Effector memory CD8-positive, alpha-beta T cell (primary cell): ENCODE results near the gene MLH1.
"Not testable (repeated sequence)": the region's sequence is repeated elsewhere in the genome, so short reads cannot be mapped to it uniquely, and the experiment has no call there.

ENCODE experiments used
- ATAC-seq: fragments of 150-1000 bp; cut with Tn5 transposase; replicated peaks from 2 replicates; pipeline ENCODE4 v1.10.0; 2021; ENCODE audit warnings: mild to moderate bottlenecking, moderate library complexity
- DNase-seq, 3 experiments: peaks; one replicate each; pipeline ENCODE4 v3.0.0; 2021
- H3K27ac Mint-ChIP-seq, 2 donors: one replicate each; pipeline ENCODE4 v1.8.0; 2022; ENCODE audit warnings: mild to moderate bottlenecking in 2 of 2, mixed read lengths in 2 of 2, moderate library complexity in 2 of 2
- H3K27me3 Mint-ChIP-seq, 2 donors: one replicate each; pipeline ENCODE4 v1.8.0; 2022; ENCODE audit warnings: mixed read lengths in 2 of 2
- H3K36me3 Mint-ChIP-seq: one replicate; pipeline ENCODE4 v1.8.0; 2022; ENCODE audit warnings: mild to moderate bottlenecking, moderate library complexity, mixed read lengths; ENCODE audit not compliant: insufficient read depth
- H3K4me1 Mint-ChIP-seq, 2 donors: one replicate each; pipeline ENCODE4 v1.8.0; 2022; ENCODE audit warnings: low read depth in 2 of 2, mixed read lengths in 2 of 2
- H3K4me3 Mint-ChIP-seq, 2 donors: one replicate each; pipeline ENCODE4 v1.8.0; 2022; ENCODE audit warnings: mild to moderate bottlenecking in 2 of 2, mixed read lengths in 2 of 2, moderate library complexity in 2 of 2
- H3K9me3 Mint-ChIP-seq, 2 donors: one replicate each; pipeline ENCODE4 v1.8.0; 2022; ENCODE audit warnings: mixed read lengths in 2 of 2

MLH1 gene

GRCh38 chr3:36960502-36960901 lies 32.8 kb upstream of the MLH1 start:
- Mint-ChIP-seq H3K36me3 (peaks cover 3% of the 10 kb centered on the region), H3K27me3 (no peaks in the 10 kb centered on the region), H3K27ac (no peak overlapping the region), H3K4me1 (peaks cover 4 to 5% of the 10 kb centered on the region in 2 donors), H3K9me3 (no peaks in the 10 kb centered on the region), H3K4me3 (no peak overlapping the region)
- ATAC-seq (no peak), DNase-seq (no peak)

GRCh38 chr3:36963008-36963407 lies 30.3 kb upstream of the MLH1 start:
- not testable (repeated sequence) for H3K27me3 Mint-ChIP-seq, H3K4me1 Mint-ChIP-seq, H3K4me3 Mint-ChIP-seq, H3K9me3 Mint-ChIP-seq, H3K36me3 Mint-ChIP-seq, ATAC-seq, H3K27ac Mint-ChIP-seq, DNase-seq

DNA sequence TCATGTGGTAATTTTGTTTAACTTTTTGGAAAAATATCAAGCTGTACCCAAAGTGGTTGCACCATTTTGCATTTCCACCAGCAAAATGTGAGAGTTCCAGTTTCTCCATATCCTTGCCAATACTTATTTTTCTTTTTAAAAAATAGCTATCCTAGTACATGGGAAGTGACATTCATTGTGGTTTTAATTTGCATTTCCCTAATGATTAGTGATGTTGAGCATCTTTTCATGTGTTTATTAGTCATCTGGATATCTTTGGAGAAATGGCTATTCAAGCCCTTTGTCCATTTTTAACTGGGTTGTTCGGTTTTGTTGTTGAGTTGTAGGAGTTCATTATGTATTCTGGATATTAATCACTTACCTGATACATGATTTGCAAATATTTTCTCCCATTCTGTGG lies 29.0 kb upstream of the MLH1 start:
- no peaks in the 10 kb centered on the region for H3K36me3 Mint-ChIP-seq
- no peak overlapping the region for H3K4me3 Mint-ChIP-seq
- H3K9me3 Mint-ChIP-seq, result no peaks in the 10 kb centered on the region
- DNase-seq (no peak), ATAC-seq (no peak)
- H3K27ac Mint-ChIP-seq, result no peak overlapping the region
- H3K27me3 Mint-ChIP-seq, result no peaks in the 10 kb centered on the region
- peaks cover 0 to 2% of the 10 kb centered on the region in 2 donors for H3K4me1 Mint-ChIP-seq

- Mint-ChIP-seq H3K27me3 (no peaks in the 10 kb centered on the region), H3K36me3 (no peaks in the 10 kb centered on the region), H3K4me3 (no peak overlapping the region), H3K27ac (no peak overlapping the region), H3K9me3 (no peaks in the 10 kb centered on the region), H3K4me1 (peaks cover 3 to 4% of the 10 kb centered on the region in 2 donors)
- no peak for ATAC-seq
- DNase-seq, result no peak
Measured at GRCh38 chr3:36964817-36965216, 28.5 kb upstream of the MLH1 start.

DNA sequence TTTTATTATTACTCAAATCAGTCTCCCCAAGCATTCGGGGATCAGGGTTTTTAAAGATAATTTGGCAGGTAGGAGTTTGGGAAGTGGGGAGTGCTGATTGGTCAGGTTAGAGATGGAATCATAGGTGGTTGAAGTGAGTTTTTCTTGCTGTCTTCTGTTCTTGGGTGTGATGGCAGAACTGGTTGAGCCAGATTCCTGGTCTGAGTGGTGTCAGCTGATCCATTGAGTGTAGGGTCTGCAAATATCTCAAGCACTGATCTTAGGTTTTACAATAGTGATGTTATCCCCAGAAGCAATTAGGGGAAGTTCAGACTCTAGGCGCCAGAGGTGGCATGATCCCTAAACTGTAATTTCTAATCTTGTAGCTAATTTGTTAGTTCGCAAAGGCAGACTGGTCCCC lies 27.9 kb upstream of the MLH1 start:
- peaks cover 7% of the 10 kb centered on the region in 2 donors for H3K4me1 Mint-ChIP-seq
- H3K9me3 Mint-ChIP-seq, result no peaks in the 10 kb centered on the region
- ATAC-seq (no peak), DNase-seq (no peak)
- H3K27ac Mint-ChIP-seq, result no peak overlapping the region
- no peaks in the 10 kb centered on the region for H3K36me3 Mint-ChIP-seq
- no peaks in the 10 kb centered on the region for H3K27me3 Mint-ChIP-seq
- no peak overlapping the region for H3K4me3 Mint-ChIP-seq

- Mint-ChIP-seq H3K27ac (peak overlapping the region; percentile 70 to 93), H3K9me3 (no peaks in the 10 kb centered on the region), H3K4me3 (no peak overlapping the region), H3K36me3 (no peaks in the 10 kb centered on the region), H3K27me3 (no peaks in the 10 kb centered on the region), H3K4me1 (peaks cover 9 to 11% of the 10 kb centered on the region in 2 donors)
- DNase-seq (no peak), ATAC-seq (no peak)
Measured at GRCh38 chr3:36969085-36969484, 24.2 kb upstream of the MLH1 start.

- Mint-ChIP-seq H3K4me3 (no peak overlapping the region), H3K27me3 (no peaks in the 10 kb centered on the region), H3K9me3 (no peaks in the 10 kb centered on the region), H3K27ac (peak overlapping the region; percentile 70 to 93), H3K36me3 (peaks cover 2% of the 10 kb centered on the region), H3K4me1 (peaks cover 9 to 12% of the 10 kb centered on the region in 2 donors)
- ATAC-seq (peak; percentile 96), DNase-seq (peak in 2 of 3 experiments; percentile 10 to 29)
Measured at GRCh38 chr3:36969540-36970432, 23.5 kb upstream of the MLH1 start.

DNA sequence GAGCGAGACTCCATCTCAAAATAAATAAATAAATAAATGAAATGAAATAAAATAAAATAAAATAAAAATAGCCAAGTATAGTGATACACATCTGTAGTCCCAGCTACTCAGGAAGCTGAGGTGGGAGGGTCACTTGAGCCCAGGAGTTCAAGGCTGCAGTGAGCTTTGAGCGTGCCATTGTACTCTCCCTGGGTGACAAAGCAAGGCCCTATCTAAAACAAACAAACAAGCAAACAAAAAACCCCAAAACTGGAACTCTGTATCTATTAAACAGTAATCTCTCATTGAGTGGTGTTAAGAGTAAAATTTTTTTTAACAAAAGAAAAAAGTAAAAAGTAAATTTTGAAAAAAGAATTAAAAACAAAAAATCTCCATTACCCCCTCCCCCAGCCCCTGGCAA lies 21.2 kb upstream of the MLH1 start:
- Mint-ChIP-seq H3K27me3 (no peaks in the 10 kb centered on the region), H3K4me1 (peaks cover 9 to 12% of the 10 kb centered on the region in 2 donors), H3K9me3 (no peaks in the 10 kb centered on the region), H3K36me3 (peaks cover 3% of the 10 kb centered on the region), H3K27ac (no peak overlapping the region), H3K4me3 (no peak overlapping the region)
- DNase-seq, result no peak
- no peak for ATAC-seq

DNA sequence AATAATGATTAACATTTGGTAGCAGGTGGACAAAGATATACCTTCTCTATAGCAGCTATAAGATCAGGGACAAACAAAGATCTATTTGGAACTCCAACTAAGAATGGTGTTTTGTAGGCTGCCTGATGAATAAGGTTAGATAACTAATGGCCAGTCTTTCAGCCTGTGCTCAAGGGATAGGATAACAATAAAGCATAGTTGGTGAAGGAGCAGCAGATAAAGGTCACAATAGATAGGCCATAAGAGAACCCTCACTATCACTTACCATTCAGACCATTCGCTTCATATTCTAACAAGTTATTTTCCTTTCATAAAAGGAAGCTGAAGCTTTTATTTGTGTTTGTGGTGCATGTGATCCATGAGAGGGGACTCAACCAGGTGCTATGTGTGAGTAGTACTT lies 20.2 kb upstream of the MLH1 start:
- Mint-ChIP-seq H3K27ac (no peak overlapping the region), H3K27me3 (no peaks in the 10 kb centered on the region), H3K36me3 (peaks cover 3% of the 10 kb centered on the region), H3K4me3 (no peak overlapping the region), H3K4me1 (peaks cover 9 to 12% of the 10 kb centered on the region in 2 donors), H3K9me3 (no peaks in the 10 kb centered on the region)
- no peak for ATAC-seq
- DNase-seq, result no peak

DNA sequence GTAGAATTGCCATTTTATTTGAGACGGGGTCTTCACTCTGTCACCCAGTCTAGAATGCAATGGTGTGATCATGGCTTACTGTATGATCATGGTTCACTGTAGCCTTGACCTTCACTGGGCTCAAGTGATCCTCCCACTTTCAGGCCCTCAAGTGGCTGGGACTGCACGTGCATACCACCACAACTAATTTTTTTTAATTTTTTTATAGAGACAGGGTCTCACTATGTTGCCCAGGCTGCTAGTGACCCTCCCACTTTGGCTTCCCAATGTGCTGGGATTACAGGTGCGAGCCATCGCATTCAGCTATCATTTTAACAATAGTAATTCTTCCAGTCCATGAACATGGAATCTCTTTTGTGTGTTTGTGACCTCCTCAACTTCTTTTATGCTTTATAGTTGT lies 12.3 kb upstream of the MLH1 start:
- Mint-ChIP-seq H3K27ac (no peak overlapping the region), H3K4me3 (no peak overlapping the region), H3K27me3 (no peaks in the 10 kb centered on the region), H3K36me3 (peaks cover 27% of the 10 kb centered on the region), H3K9me3 (no peaks in the 10 kb centered on the region), H3K4me1 (peaks cover 4 to 6% of the 10 kb centered on the region in 2 donors)
- ATAC-seq (no peak), DNase-seq (no peak)

GRCh38 chr3:36988356-36988755 lies 5.0 kb upstream of the MLH1 start:
- Mint-ChIP-seq H3K4me1 (peaks cover 26 to 35% of the 10 kb centered on the region in 2 donors), H3K27me3 (no peaks in the 10 kb centered on the region), H3K36me3 (peaks cover 44% of the 10 kb centered on the region), H3K9me3 (no peaks in the 10 kb centered on the region), H3K27ac (peak overlapping the region; percentile 0 to 57), H3K4me3 (peak overlapping the region in 1 of 2 donors; percentile 9)
- DNase-seq (no peak), ATAC-seq (no peak)

GRCh38 chr3:36989005-36989404 lies 4.3 kb upstream of the MLH1 start:
- H3K9me3 Mint-ChIP-seq, result no peaks in the 10 kb centered on the region
- H3K4me3 Mint-ChIP-seq, result peak overlapping the region in 1 of 2 donors; percentile 60
- H3K36me3 Mint-ChIP-seq, result peaks cover 38% of the 10 kb centered on the region
- DNase-seq (no peak), ATAC-seq (no peak)
- H3K27ac Mint-ChIP-seq, result peak overlapping the region; percentile 0 to 57
- H3K4me1 Mint-ChIP-seq, result peaks cover 26 to 35% of the 10 kb centered on the region in 2 donors
- no peaks in the 10 kb centered on the region for H3K27me3 Mint-ChIP-seq

- H3K27ac Mint-ChIP-seq, result peak overlapping the region; percentile 0 to 57
- peaks cover 26 to 35% of the 10 kb centered on the region in 2 donors for H3K4me1 Mint-ChIP-seq
- no peaks in the 10 kb centered on the region for H3K27me3 Mint-ChIP-seq
- peaks cover 36% of the 10 kb centered on the region for H3K36me3 Mint-ChIP-seq
- H3K4me3 Mint-ChIP-seq, result peak overlapping the region in 1 of 2 donors; percentile 60
- DNase-seq (no peak), ATAC-seq (no peak)
- H3K9me3 Mint-ChIP-seq, result no peaks in the 10 kb centered on the region
Measured at GRCh38 chr3:36989568-36989967, 3.8 kb upstream of the MLH1 start.

- H3K36me3 Mint-ChIP-seq, result peaks cover 23% of the 10 kb centered on the region
- H3K4me3 Mint-ChIP-seq, result no peak overlapping the region
- H3K9me3 Mint-ChIP-seq, result no peaks in the 10 kb centered on the region
- peaks cover 21 to 29% of the 10 kb centered on the region in 2 donors for H3K4me1 Mint-ChIP-seq
- no peak overlapping the region for H3K27ac Mint-ChIP-seq
- no peaks in the 10 kb centered on the region for H3K27me3 Mint-ChIP-seq
- no peak for DNase-seq
- ATAC-seq, result no peak
Measured at GRCh38 chr3:36991147-36991546, 2.2 kb upstream of the MLH1 start.
